GM12878 (cell line): ENCODE results near the gene ETV4. TPM values are rescaled to one million over a fixed set of nuclear protein-coding genes. Genes with fewer than 3 reads are reported as not detected.

Source experiments
- ATAC-seq: fragments of 200-7000 bp; cut with Tn5 transposase; 3 replicates; pipeline ENCODE4 v1.9.1; 2020; ENCODE audit warnings: mild to moderate bottlenecking, moderate library complexity
- BruUV-seq: library from RNA; stranded (reverse); fragments of 400-500 nt; replicated peaks from 2 replicates; lab custom pipeline; 2021; lab: Mats Ljungman, UMichigan
- CTCF ChIA-PET: fragments of 300-600 bp; sonication (Branson Sonifier 250); formaldehyde crosslinking; extraction: SDS; loops from one replicate; lab custom pipeline; 2021; ENCODE audit warnings: inconsistent platforms; lab: Yijun Ruan, JAX
- POLR2A ChIA-PET: fragments of 350-600 bp; formaldehyde crosslinking; extraction: SDS; loops from one replicate; lab custom pipeline; 2021; ENCODE audit warnings: inconsistent platforms; lab: Charles Lee
- RAD21 ChIA-PET: fragments of 300-600 bp; sonication (Branson Sonifier 250); formaldehyde crosslinking; loops from one replicate; lab custom pipeline; 2023; ENCODE audit warnings: antibody characterized with exemption; ENCODE audit not compliant: unreplicated experiment; lab: Charles Lee
- SMC1A ChIA-PET: fragments of 300-600 bp; sonication (Branson Sonifier 250); formaldehyde crosslinking; loops from one replicate; lab custom pipeline; 2023; ENCODE audit not compliant: unreplicated experiment, uncharacterized antibody; lab: Charles Lee
- DNase-seq: peaks from one replicate; pipeline ENCODE4 v3.0.0-alpha.2; 2011; ENCODE audit warnings: low read depth, low spot score
- FAIRE-seq: peaks from 3 replicates; lab custom pipeline; 2011; peaks lifted over from hg19 to GRCh38; lab: Jason Lieb, UNC
- H2AFZ ChIP-seq: 2 replicates; pipeline ENCODE4 v1.6.0; 2011; ENCODE audit warnings: low read depth, low read length, control low read depth; ENCODE audit not compliant: control insufficient read depth
- H3K27ac ChIP-seq: 2 replicates; pipeline ENCODE4 v1.5.1; 2011; ENCODE audit warnings: control low read depth; ENCODE audit not compliant: control insufficient read depth, insufficient read depth
- H3K27me3 ChIP-seq, 2 experiments: replicated peaks in 1 of 2; 2 replicates each; pipeline versions ENCODE4 v1.6.0 to v1.6.1; 2011; ENCODE audit warnings: low read length in 1 of 2; ENCODE audit not compliant: control insufficient read depth in 2 of 2, insufficient read depth in 2 of 2
- H3K36me3 ChIP-seq, 2 experiments: 2 replicates each; pipeline ENCODE4 v1.5.1; 2011; ENCODE audit warnings: low read length in 1 of 2; ENCODE audit not compliant: control insufficient read depth in 2 of 2, insufficient read depth in 2 of 2
- H3K4me1 ChIP-seq: 2 replicates; pipeline ENCODE4 v1.6.1; 2011; ENCODE audit warnings: mild to moderate bottlenecking, low read length, moderate library complexity, mixed read lengths; ENCODE audit not compliant: control insufficient read depth, insufficient read depth
- H3K4me2 ChIP-seq: 2 replicates; pipeline ENCODE4 v1.6.0; 2011; ENCODE audit warnings: control low read depth; ENCODE audit not compliant: control insufficient read depth, insufficient read depth
- H3K4me3 ChIP-seq: fragments of 200-600 bp; sonication (generic); 2 replicates; pipeline ENCODE4 v1.5.1; 2016
- H3K79me2 ChIP-seq: 2 replicates; pipeline ENCODE4 v1.6.0; 2011; ENCODE audit warnings: low read length; ENCODE audit not compliant: control insufficient read depth, insufficient read depth
- H3K9ac ChIP-seq: 2 replicates; pipeline ENCODE4 v1.8.0; 2011; ENCODE audit warnings: low read length, control low read depth, mixed read lengths; ENCODE audit not compliant: control insufficient read depth, insufficient read depth
- H3K9me3 ChIP-seq: replicated peaks from 3 replicates; pipeline ENCODE4 v1.5.1; 2011; ENCODE audit warnings: mild to moderate bottlenecking, low read length; ENCODE audit not compliant: control insufficient read depth, insufficient read depth
- H4K20me1 ChIP-seq: 2 replicates; pipeline ENCODE4 v1.6.0; 2011; ENCODE audit not compliant: control insufficient read depth, insufficient read depth
- LARP7 ChIP-seq: fragments of 450-650 bp; IDR thresholded peaks from 2 replicates; pipeline ENCODE4 v1.6.1; 2017; ENCODE audit warnings: mild to moderate bottlenecking
- PML ChIP-seq: IDR thresholded peaks from 2 replicates; pipeline ENCODE4 v1.6.1; 2012; ENCODE audit warnings: low read length, inconsistent platforms
- ZNF24 ChIP-seq: fragments of 450-650 bp; IDR thresholded peaks from 2 replicates; pipeline ENCODE4 v1.6.1; 2017; ENCODE audit warnings: antibody characterized with exemption, mild to moderate bottlenecking
- WGBS: methylation state at CpG from one replicate; pipeline ENCODE4 v1.1.6; 2016; ENCODE audit warnings: low lambda C conversion rate; ENCODE audit not compliant: insufficient replicate concordance, insufficient coverage; ENCODE audit errors: missing lambda C conversion rate; 5-methylcytosine and 5-hydroxymethylcytosine counted together
- in situ Hi-C: fragments of 300-500 bp; cut with MboI; formaldehyde crosslinking; loops from 9 replicates; pipeline ENCODE4 v1.14.3; 2018; ENCODE audit warnings: mixed read lengths
- intact Hi-C: fragments of 100-400 bp; cut with micrococcal nuclease; formaldehyde crosslinking; loops from one replicate; pipeline ENCODE4 v1.14.2; 2022; ENCODE audit not compliant: unreplicated experiment
- polyA plus RNA-seq, 11 experiments: library from polyadenylated mRNA; depleted of rRNA in 4 of 11; unstranded in 6 of 11; stranded (reverse) in 5 of 11; fragments of >200 nt; fragmentation: Nextera tagmentation in 4 of 11; fragmentation: Illumina TruSeq in 1 of 11; extraction: Ambion mirVana in 4 of 11; extraction: Trizol in 1 of 11; gene quantifications; 1 replicate in 1 of 11; 2 replicates in 10 of 11; pipeline versions ENCODE4 v1.2.1 to v1.2.3, GENCODE V29; 2011 to 2016; ENCODE audit warnings: inconsistent platforms in 2 of 11, missing spikeins in 2 of 11, low read depth in 1 of 11
- total RNA-seq, 4 experiments: library from RNA; depleted of rRNA in 3 of 4; stranded (reverse); fragments of >200 nt in 3 of 4; fragmentation: Illumina TruSeq in 1 of 4; extraction: Trizol in 1 of 4; gene quantifications; 2 replicates each; pipeline versions ENCODE4 v1.2.1 to v1.2.3, GENCODE V29; 2013 to 2021

The ETV4 gene
- total and polyA plus RNA-seq, 10 of the 15 experiments (the other 5 are each of a cell fraction or from before 2014, with no cell fraction given), result 0.19 to 14.5 (median 1.8) TPM

- Histone ChIP-seq H2AFZ (no peak overlapping the region), H3K4me1 (no peaks in the 10 kb centered on the region; the same call in 1 of the 2 replicates), H3K27me3 (no peaks in the 10 kb centered on the region), H3K9me3 (no peaks in the 10 kb centered on the region), H3K4me2 (no peak overlapping the region), H3K27ac (no peak overlapping the region), H3K4me3 (no peak overlapping the region), H3K36me3 (no peaks in the 10 kb centered on the region), H3K79me2 (no peaks in the 10 kb centered on the region), H3K9ac (no peak overlapping the region), H4K20me1 (no peaks in the 10 kb centered on the region; the same call in 1 of the 2 replicates)
- TF ChIP-seq LARP7, result no peak
- TF ChIP-seq ZNF24, result peak; percentile 93
- 14% methylated on average over 5 of the region's 5 CpGs for WGBS
- intact Hi-C loops (no loop called here), in situ Hi-C loops (no loop called here)
- SMC1A ChIA-PET, result interaction anchor here (1.1 to 9.3 kb wide), 5 partner anchors 26 to 91 kb away, joined by 3 to 118 read pairs (median 14); partner anchors contain the start of genes DHX8 and ETV4
- RAD21 ChIA-PET, result interaction anchor here (1.0 to 8.6 kb wide), 7 partner anchors 26 to 187 kb away, joined by 4 to 334 read pairs (median 20); partner anchors contain the start of genes DHX8 and ETV4
- BruUV-seq, result no TSS peak
- POLR2A ChIA-PET, result interaction anchor here (1.0 kb wide), 1 partner anchor 11 kb away, joined by 6 read pairs; no protein-coding TSS in a partner anchor
- CTCF ChIA-PET, result interaction anchor here (0.8 to 7.6 kb wide), 8 partner anchors 10 to 190 kb away, joined by 3 to 134 read pairs (median 24); partner anchors contain the start of genes DHX8 and SOST
- DNase-seq, result no peak
- peak; percentile 31; the same call in 1 of the 3 replicates for ATAC-seq
- FAIRE-seq, result no peak
These were observed 26.3 kb upstream of the ETV4 start for GRCh38 chr17:43572368-43572980.

- intact Hi-C loops, result no loop called here
- no peak for FAIRE-seq
These were observed 24.4 kb upstream of the ETV4 start for GRCh38 chr17:43570518-43570928.

More at GRCh38 chr17:43570518-43570928, 24.4 kb upstream of the ETV4 start:
- no peaks in the 10 kb centered on the region for H3K27me3 ChIP-seq
- SMC1A ChIA-PET, result interaction anchor here (0.8 to 1.2 kb wide), 4 partner anchors 23 to 121 kb away, joined by 3 to 5 read pairs (median 3); no protein-coding TSS in a partner anchor
- peak; percentile 48; the same call in 1 of the 2 replicates for TF ChIP-seq ZNF24
- no peak for TF ChIP-seq PML
- TF ChIP-seq, all 136 proteins: peak for 1
- no peak overlapping the region for H3K4me2 ChIP-seq
- DNase-seq, result no peak
- ATAC-seq, result no peak
- no peak overlapping the region for H3K9ac ChIP-seq
- H3K4me3 ChIP-seq, result no peak overlapping the region
- in situ Hi-C loops, result no loop called here
- no TSS peak for BruUV-seq
- no peak overlapping the region for H3K27ac ChIP-seq
- no peaks in the 10 kb centered on the region for H3K79me2 ChIP-seq
- ChIA-PET POLR2A (interaction anchor here (0.5 to 1.1 kb wide), 3 partner anchors 24 to 198 kb away, joined by 3 read pairs; partner anchors contain the start of gene ETV4), CTCF (interaction anchor here (0.7 to 1.5 kb wide), 3 partner anchors 51 to 103 kb away, joined by 3 to 7 read pairs (median 4); partner anchors contain the start of gene DHX8), RAD21 (interaction anchor here (0.8 kb wide), 1 partner anchor 103 kb away, joined by 3 read pairs; no protein-coding TSS in a partner anchor)
- no peaks in the 10 kb centered on the region for H3K9me3 ChIP-seq
- H4K20me1 ChIP-seq, result no peaks in the 10 kb centered on the region; the same call in 1 of the 2 replicates
- H2AFZ ChIP-seq, result no peak overlapping the region
- H3K36me3 ChIP-seq, result no peaks in the 10 kb centered on the region
- WGBS, result 44% methylated on average over 3 of the region's 3 CpGs
- no peaks in the 10 kb centered on the region; the same call in 1 of the 2 replicates for H3K4me1 ChIP-seq
